Erythroblast (primary cell): Measurements from ENCODE around the gene ATXN3L.

Source experiments
- DNase-seq, 2 experiments: peaks; one replicate each; lab custom pipeline; 2025; lab: John Stamatoyannopoulos, UW
- GATA1 ChIP-seq: IDR thresholded peaks from 2 replicates; pipeline ENCODE4 v1.6.1; 2011; ENCODE audit warnings: low read depth, mild to moderate bottlenecking, control low read depth, low read length, moderate library complexity
- POLR2A ChIP-seq: IDR thresholded peaks from 2 replicates; pipeline ENCODE4 v1.6.1; 2011; ENCODE audit warnings: mild to moderate bottlenecking, low read length

ATXN3L gene

DNA sequence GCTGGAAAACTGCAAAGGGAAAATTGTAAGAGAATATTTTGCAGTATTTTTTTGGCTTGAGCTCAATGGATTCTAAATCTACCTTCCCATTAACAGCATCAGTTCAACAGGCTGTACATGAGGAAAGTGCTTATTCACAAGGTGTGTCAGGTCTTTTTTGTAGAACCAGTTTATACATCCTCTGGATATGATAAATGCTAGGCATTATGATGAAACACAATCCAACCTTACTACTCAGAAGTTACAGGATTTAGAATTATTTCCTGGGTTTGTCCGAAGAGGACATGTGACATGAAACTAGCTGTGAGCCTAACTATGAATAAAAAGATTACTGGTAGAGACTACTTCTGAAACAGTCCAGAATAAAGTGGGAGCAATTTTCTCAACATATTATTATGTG, 49.5 kb downstream of the ATXN3L start:
- DNase-seq, result no peak
- TF ChIP-seq GATA1, result no peak
- TF ChIP-seq POLR2A, result no peak

GRCh38 chrX:13268874-13269273, 51.0 kb downstream of the ATXN3L start:
- no peak for DNase-seq
- TF ChIP-seq GATA1 (no peak), POLR2A (no peak)
